GM21390 (cell line): ENCODE results near the gene RNF166.

Experiments used
- ATAC-seq: cut with Tn5 transposase; IDR thresholded peaks from one replicate; pipeline ENCODE4 v1.9.1; 2021; ENCODE audit not compliant: unreplicated experiment

RNF166 gene

DNA sequence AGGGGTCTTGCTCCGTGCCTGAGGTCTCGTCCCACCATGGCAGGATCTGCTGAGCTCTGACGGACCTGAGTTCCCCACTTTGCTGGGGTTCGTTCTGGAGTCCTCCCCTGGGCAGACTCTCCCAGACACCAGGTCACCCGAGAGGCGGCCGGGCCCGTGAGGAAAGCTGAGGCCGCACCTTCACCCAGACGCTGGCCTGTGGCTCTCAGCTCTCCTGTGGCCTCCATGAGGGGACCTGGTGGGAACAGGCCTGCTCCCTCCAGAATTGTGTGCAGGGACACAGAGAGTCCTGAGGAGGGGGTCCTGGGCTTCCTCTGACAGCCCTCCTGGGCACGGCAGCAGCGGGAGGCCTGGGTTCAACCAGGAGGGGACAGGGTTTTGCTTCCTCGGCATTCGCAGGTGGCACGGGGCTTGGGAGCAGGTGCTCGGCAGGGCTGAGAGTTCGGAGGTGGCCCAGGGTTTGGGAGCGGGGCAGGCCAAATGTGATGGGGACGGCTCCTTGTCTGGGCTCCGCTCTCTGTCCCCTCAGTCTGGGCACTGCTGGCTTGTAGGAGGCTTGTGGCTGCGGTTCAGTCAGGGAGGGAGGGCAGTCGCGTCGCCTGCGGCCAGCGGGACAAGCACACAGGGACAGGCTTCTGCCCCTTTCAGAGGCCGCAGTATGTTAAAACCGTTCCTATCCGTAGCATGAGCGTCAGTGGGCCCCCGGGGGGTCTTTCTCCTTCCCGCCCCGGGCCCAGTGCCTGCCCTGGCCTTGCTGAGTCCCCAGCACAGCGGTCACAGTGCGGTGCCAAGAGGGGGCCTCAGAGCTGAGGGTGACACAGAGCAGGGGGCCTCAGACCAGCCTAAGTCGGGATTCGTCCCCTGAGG is 11.8 kb downstream of the RNF166 start:
- no peak for ATAC-seq

DNA sequence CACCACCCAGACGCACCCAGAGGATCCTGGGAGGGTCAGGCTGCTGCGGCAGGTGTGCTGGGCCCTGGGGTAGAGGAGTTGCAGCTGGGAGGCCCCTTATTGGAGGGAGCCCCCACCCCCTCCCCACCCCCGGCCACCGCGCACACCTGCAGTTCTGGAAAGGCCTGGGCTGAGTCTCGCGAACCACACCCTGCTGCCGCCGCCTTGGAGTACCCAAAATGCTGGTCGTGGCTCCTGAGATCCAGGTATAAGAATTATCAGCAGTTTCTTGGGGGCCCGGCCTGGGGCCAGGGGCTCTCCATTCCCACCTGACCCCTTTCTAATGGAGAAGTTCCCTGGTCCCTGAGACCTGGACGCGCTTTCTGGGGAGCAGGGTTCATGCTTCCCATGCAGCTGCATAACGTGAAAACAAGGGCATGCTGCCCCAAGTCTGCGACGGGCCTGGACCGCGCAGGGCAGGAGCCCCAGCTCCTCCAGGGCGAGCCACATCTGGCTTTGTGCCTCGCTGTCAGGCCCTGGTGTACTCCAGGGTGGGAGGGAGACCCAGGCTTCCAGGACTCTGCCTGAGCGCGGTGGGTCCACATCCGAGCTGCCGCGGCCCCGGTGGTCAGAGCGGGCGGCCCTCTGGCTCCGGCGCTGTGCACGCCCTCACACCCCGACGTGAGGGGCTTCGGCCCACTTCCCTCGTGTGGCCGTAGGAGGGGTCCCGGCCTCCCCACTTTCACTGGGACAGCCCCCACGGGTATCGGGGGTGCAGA is 12.6 kb downstream of the RNF166 start:
- no peak for ATAC-seq

DNA sequence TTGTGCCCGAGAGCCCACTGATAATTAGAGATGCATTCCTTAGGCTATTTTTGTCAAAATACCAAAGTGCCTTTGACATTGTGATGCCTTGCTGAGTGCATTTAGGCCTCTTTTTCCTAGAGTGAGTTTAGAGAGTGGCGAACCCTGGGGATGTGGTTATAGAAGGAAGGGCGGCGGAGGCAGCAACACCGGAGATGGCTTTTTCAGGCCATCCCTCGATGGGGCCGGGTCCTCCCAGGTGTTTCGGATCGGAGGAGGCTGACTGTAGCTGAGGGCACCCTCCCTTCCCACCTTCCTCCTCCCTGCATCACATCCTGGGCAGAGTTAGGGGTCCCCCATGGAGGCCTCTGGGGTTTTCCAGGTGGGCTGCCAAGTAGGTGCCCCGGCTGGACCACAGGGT is 13.3 kb downstream of the RNF166 start:
- no peak for ATAC-seq

DNA sequence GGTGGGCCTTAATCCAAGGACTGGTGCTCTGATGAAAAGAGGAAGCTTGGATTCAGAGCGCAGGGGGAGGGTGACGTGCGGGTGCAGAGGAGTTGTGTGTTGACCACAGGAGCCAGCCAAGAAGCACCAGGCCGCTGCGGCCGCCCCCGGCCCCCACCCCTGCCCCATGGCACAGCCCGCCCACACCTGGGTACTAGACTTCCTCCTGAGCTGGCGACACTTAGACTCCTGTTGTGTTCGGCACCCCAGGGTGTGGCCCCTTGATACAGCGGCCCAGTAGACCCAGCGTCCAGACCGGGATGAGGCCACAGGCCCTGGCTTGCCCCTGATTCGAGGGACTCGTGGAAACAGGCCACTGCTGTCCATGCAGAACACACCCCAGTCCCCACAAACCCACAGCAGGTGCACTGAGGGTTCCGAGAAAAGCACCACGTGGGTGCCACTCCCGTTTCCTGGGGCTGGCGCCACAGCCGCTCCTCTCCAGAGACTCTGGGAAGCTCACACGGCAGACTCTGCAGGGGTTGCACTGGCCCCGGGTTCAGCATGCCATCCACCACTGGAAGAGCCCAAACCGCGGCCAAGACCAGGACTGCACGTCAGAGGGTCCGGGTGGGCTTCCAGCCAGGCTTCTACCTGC is 14.2 kb downstream of the RNF166 start:
- ATAC-seq = no peak

DNA sequence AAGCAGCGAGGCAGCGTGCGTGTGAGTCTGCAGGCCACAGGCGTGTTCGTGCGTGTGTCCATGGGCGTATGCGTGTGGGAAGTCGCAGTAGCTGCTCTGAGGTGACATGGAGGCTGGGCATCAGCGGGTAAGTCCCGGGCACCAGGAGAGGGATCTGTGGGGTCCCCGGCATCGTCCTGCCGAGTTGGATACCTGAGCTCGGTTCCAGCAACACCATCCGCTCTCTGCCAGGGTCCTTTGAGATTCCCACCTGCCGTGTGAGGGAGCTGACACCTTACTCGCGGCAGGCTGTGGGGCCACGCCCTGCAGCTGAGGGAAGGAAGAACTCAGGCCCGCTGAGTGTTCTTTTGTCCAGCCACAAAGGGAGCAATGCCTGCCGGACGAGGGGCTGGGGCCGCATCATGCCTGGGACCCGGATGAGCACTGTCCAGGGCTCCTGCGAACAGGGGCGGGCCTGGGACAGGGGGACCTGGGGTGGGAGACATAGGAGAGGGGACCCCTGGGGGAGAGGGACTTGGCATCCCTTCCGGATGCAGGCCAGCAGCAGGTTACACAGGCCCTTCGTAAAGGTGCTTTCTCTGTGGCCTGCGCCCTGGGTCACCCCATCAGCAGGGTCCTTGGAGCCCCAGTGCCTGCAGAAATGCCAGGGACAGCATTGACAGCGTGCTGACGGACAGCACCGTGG is 14.9 kb downstream of the RNF166 start:
- ATAC-seq = no peak

DNA sequence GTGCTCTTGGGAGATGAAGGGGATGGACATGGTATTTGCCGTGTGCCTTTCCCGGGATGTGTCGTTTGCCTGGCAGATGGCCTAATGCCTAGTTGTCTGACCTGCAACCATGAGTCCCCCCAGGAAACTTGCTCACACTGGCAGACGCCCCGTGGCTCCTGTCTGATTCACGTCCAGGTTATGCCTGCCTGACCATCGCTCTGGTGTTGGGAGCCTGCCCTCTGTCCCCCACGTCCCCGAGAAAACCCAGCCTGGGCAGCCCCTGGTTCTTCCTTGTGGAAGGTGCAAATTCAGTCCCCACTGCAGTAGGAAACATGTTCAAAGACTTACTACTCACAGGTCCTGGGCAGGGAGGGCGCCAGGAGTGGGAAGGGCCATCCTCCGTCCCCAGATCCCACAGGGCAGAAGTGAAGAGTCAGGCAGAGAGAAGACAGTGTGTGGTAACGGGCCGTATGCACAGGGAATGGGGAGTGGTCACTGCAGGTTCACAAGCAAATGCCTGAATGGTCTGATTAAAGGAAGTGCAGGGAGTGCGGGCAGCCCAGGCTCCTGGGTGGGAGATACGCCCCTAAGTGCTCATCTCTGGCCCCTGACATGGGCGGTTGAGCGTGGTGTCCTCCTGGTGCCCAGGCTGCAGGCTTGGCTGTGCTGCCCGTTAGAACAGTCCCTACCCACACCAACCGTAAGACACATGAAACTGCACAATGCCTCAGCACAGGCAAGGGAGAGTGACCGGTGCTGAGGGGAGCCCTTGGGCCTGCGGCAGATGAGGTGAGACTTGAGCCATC is 15.7 kb downstream of the RNF166 start:
- no peak for ATAC-seq

DNA sequence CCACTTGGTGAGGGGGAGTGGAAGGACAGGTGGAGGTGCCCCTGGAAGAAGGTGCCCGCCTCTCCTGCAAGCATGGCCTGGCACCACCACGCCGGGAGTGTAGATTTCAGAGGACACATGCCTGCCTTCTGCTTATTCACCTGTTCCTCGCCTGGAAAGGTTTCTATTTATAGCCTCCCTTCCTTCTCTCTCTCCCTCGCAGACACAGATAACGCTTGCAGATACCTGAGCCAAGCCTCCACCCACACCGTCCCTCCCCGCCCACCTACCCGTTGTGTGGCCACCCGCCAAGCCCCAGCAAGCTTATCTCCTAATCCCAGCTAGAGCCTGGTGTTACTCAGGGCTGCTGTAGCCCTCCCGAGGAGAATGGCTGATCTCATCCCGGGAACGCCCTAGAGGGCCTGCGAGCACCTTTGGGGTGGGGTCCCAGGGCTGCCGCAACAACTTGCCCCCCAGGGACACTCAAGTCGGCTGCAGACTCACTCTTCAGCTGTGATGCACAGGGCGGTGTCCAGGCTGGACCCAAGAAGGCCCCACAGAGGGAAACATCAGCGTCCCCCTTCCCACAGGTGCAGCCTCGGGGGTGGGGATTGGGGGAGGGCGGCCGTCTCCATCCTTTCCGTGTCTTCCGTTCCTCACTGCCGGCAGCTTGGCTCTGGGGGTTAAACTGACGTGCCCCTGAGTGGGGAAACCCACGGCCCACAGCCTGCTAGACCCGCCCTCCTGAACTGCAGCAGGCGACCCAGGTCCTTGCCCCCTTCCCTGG is 18.0 kb downstream of the RNF166 start:
- ATAC-seq = no peak

DNA sequence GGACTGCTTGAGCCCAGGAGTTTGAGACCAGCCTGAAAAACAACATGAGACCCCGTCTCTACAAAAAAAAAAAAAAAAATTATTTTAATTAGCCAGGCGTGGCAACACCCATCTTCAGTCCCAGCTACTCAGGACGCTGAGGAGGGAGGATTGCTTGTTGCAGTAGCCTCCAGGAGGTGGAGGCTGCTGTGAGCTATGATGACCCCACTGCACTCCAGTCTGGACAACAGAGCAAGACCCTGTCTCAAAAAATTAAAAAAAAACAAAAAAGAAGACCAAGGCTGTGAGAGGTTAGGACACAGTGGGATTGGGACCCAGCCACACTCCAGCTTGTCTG is 18.6 kb downstream of the RNF166 start:
- no peak for ATAC-seq

DNA sequence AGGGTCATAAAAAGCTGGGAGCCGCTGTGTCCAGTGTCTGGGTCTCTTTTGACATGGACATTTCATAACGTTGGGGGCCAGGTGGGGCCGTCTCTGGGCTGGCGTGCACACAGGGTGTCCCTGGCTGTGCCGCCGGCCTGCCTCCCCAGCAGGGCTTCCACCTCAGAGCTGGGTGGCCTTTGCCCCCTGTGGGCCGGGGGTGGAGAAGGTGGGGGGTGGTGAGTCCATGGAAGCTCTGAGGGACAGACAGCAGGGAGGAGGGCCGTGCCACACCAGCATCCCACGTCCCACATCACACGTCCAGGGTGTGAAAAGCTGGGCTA is 19.0 kb downstream of the RNF166 start:
- no peak for ATAC-seq

DNA sequence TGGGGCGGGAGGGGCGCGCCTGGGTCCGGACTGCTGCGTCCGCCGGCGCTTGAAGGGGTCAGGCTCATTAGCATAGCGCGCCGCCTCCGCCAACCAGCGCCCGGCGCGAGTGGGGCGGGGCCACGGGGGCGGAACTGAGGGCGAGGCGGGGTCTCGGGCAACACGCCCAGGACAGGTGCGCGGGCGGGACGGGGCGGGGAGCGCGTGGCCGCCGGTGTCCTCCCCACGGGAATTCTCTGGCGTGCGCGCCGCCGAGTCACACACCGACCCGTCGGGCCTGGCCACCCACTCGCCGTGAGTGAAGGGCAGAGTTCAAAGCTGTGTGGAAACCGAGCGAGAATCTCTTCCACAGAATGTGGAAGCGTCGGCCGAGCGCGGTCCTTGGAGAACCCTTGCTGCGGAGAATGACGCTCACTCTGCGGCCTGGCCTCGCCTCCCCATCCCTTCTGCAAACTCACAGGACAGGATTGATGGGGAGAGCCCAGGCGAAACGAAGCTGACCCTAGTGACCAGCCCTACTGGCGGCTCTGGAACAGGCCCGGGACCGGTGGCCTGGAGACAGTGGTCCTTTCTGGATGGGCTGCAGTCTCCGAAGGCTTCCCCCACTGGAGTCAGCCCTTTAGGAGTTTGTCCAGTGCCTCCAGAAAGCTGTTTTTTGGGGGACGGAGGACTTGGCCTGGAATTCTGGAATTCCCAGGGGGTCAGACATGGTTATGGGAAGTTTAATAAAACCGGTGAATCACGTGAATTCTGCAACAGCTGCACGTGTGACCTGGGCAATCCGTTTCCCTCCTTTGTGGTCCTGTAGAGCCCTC is 19.6 kb downstream of the RNF166 start, which contains the start of gene SNAI3:
SNAI3 (minus strand) TSS at position 69 of the 815 bp plus-strand sequence. CDS start 101 bp downstream, outside the sequence.
- ATAC-seq = peak; percentile 68

DNA sequence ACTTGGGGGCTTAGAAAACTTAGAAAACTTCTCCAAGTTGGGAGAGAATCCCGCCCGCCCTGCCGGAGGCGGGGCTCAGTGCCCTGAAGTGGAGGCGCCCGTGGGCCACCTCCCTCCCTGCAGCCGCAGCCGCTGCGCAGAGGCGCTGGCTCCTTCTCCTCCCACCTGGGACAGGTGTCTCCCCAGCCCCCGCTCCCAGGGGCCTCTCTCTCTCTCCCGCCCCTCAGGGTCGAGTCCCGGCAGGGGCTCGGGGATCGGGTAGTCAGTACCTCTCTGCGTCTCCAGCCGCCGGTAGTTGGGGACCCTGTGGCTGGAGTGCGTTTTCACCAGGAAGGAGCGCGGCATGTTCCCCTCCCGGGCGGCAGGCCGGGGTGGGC is 20.2 kb downstream of the RNF166 start:
- peak; percentile 8 for ATAC-seq

DNA sequence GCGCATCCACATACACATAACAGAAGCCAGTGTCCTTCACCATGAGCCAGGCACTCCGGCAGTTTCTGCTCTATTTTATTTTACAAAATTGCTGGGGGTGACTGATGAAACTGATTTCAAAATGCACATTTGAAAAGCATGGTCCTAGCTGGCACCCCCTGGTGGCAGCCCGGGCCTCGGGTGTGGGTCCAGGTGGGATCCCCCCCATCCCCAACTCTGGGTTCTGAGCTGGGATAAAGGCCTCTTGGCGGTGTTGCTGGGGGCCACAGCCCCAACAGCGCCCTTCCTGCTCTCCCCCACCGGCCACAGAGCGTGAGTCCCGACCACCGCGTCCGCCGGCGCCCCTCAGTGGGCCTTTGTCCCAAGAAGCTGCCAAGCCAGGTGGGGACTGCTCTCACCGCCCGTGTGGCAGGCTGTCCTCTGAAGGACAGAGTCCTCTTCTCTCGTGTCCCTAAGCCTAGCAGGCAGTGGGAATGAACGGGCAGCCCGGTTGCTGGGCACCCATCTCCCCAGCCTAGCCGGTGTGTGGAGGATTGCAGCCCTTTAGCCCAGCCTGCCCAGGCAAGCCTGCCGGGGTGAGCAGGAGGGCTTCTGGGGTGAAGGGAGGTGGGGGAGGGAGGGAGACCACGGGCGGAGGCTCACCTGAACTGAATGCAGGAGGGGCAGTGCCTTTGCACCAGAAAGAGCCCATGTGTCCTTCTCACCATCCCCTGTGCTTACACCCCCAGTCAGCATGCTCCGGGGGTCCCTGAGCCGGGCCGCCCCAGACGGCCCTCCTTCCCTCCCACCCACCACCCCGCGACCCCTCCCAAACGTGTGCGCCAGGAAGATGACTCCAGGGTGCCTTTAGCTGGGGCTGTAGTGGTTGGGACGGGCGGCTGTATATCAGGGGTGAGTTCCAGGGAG is 20.8 kb downstream of the RNF166 start:
- no peak for ATAC-seq

DNA sequence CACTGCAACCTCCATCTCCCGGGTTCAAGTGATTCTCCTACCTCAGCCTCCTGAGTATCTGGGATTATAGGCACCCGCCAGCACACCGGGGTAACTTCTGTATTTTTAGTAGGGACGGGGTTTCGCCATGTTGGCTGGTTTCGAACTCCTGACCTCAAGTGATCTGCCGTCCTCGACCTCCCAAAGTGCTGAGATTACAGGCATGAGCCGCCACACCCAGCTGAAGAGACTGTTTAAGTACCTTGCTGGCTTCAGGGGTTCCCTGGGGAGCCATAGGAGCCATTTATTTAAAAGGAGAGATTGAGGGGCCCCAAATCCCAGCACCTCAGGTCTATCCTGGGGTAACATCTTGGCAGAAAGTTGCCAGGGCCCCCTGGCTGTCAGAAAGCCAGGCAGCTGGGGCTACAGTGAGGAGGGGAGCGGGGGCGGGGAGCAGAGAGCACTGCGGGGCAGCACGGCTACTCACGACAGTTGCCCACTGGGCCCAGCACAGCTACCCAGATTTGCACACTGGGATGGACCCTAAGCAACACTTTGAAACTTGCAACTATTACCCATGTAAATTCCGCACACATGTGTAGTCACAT is 21.5 kb downstream of the RNF166 start:
- no peak for ATAC-seq

DNA sequence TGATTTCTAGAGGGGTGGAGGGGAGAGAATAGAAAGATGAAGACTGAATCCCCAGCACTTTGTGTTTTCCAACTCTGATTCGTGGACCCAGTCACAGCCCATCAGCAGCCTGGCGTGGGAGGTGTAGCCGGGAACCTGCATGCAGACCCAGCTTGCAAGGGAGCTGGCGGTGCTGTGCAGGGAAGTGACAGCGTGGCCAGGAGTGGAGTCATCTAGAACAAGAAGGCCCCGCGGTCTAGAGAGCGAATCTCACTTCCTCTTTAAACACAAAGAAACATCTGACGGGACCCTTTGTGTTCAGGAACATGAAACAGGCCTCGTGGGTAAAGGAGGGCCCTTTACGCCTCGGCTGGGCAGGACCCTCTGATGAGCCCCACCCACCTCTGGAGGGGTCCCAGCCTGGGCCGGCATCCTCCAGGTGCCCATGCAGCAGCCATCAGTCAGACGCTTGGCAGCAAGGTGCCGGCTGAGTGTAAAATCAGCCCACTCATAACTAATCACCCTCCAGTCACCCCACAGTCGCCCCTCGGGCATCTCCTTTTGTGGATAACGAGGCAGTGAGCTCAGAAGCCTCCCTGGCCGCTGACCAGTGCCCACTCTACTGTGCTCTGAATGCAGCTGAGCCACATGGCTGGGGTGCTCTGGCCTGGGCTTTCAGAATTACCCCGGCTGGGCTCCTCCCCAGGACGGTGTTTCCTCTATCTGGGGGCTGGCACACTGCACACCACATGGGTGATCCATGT is 24.3 kb downstream of the RNF166 start:
- ATAC-seq = peak; percentile 75

DNA sequence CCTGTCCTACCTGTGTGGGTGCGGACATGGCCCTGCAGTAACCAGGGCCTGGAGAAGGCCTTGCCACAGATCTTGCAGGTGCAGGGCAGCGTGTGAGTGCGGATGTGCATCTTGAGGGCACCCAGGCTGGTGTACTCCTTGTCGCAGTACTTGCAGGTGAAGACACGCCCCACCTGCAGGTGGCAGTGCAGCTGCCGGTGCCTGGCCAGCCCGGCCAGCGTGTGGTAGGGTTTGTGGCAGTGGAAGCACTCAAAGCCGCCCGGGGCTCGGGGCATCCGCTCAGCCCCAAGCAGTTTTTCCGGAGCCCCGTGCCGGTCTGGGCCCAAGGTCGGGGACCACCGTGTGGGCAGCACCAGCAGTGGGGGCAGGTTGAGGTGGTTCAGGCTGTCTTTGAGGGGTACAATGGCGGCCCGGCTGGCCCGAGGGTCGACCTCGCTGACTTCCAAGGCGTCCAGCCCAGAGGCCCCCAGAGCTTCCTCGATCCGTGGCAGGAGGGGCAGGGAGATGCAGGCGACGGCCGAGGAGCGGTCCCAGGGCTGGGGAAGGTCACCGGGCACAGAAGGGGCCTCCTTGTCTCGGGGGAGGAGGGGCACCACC is 25.0 kb downstream of the RNF166 start:
- ATAC-seq = no peak

DNA sequence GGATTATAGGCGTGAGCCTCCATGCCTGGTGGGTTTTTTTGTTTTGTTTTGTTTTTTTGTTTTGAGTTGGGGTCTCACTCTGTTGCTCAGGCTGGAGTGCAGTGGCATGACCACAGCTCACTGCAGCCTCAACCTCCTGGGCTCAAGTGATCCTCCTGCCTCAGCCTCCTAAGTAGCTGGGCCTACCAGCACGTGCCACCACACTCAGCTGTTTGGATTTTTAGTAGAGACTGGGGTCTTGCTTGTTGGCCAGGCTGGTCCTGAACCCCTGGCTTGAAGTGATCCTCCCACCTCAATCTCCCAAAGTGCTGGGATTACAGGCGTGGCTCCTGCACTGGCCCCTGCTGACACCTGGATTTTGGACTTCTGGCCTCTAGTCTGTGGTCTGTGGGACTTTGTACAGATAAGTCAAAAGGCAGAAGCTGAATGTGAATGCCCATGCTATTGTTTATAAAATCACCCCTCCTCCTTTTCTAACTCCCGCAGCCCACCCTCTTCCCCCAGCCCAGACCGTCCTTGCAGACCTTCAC is 25.6 kb downstream of the RNF166 start:
- no peak for ATAC-seq
